NCI-H69 (cell line): ENCODE measurements around the gene HSPBAP1.
"Not testable (repeated sequence)": the region's sequence is repeated elsewhere in the genome, so short reads cannot be mapped to it uniquely, and the experiment has no call there.

Source experiments
- DNase-seq: peaks from one replicate; lab custom pipeline; 2025; lab: John Stamatoyannopoulos, UW

Gene HSPBAP1

DNA sequence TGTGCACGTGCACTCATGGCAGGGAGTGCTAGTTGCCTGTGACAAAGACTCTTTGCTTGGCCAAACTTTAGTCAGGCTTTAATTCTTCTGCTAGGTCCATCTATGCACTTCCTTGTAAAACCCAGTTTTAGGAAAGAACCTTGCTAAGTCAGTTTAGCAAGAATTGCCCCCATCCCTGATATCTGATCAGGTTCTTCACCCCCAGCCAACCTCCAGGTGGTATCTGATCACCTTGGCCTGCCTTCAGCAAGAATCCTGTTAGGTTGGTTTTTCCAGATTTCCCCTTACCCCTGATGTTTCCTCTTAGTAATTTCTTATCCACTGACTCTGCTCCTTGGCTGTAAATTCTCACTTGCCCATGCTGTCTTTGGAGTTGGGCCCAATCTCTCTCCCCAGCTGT, 8.4 kb downstream of the HSPBAP1 start:
- no peak for DNase-seq

DNA sequence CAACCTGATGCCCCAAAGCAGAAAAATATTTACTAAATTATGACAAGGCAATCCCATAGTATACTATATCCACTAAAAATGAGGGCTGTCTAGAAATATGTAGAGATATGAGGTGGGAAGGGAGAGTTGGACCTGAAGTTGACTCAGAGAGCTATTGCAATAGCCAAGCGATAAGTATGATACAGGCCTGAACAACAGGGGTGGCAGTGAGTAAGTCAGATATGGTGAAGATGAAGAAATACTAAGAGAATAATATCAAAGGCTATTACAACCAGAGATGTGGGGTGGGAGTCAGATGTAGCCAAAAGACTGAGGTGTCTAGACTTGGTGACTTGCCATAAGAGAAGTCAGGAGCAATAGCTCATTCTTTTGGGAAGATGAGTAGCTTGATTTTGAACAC, 9.2 kb downstream of the HSPBAP1 start:
- DNase-seq, result no peak

DNA sequence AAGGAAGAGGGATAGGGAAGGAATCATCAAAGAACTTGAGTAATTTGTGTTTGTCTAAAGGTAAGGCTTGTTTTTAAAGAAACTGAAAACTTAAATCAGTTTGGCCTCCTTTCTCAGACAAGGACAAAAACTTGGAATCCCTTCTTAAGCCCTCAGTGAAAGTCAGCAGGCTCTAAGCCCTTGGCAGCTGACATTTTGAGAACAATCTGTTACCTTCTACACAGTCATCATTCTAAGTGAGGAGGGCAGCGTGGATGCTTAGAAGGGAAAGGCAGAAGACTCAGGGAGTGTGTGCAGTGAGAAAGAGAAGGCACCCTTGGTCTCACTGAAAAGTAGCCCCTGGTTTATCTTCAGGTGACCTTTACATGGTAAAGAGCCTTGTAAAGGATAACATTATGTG, 10.8 kb downstream of the HSPBAP1 start:
- no peak for DNase-seq

DNA sequence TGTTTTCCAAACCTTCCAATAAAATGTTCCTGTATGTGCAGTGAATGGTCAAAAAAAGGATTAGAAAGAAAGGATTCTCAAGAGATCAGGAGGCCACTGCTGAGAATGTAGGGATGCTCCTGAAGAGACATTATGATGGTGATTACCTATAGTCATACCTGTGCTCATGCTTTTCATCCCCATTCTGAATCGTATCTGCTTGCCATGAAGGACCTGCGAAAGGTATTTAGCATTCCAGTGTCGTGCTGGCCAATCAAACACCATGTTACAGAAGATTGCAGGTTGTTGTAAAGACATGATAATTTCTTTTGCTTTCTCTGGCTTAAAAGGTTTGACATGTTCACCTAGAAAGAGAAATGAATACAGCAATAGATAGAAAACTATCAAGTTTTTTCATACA, 16.1 kb downstream of the HSPBAP1 start:
- no peak for DNase-seq

DNA sequence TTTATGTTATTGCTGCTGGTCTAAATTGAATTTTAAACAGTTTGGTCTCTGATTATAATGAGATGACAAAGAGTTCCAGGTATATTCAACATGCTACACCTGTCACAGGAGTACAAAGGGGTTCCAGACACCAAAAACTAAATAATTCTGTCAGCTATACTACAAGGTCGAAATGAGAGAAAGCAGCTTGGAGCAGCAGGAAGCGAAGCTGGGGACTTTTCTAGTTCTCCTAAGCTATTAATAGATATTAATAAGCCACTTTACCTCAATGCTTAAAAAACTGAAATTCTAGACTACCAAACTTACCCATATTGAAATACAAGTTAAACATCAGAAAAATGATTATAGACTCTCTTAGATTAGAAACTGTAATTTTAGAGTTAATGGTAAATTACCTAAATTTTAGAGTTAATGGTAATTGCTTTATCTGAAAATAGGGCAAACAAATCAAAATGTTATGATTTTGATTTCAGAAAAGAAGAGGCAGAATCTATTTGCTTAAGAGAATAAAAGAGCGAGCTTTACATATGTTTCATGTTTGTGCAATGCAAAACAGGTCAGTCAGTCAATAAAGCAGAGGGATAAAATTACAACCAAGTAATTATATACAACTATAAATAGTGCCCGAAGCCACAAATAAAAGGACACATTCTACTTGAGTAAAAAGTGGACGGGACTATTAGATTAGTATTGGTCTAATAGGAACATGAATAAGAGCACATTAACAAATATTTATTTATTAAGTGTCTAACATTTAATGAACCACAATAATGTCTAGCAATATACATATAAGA, 16.8 kb downstream of the HSPBAP1 start:
- no peak for DNase-seq

DNA sequence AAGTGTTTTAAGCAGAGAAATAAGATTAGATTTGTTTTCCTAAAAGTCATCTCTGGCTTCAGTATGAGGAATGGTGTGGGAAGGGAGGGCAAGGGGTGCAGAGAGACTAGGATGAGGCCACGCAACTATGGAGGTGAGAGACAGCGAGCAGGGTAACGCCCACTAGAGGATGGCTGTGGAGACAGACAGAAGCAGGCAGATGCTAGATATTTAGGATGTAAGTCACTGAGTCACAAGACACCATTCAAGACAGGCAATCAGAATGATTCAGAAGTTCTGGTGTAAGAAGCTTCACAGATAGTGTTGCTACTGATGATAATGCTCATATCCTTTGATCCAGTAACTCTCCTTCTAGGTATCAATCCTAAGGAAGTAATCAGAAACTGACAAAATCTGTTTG, 19.1 kb downstream of the HSPBAP1 start:
- no peak for DNase-seq

DNA sequence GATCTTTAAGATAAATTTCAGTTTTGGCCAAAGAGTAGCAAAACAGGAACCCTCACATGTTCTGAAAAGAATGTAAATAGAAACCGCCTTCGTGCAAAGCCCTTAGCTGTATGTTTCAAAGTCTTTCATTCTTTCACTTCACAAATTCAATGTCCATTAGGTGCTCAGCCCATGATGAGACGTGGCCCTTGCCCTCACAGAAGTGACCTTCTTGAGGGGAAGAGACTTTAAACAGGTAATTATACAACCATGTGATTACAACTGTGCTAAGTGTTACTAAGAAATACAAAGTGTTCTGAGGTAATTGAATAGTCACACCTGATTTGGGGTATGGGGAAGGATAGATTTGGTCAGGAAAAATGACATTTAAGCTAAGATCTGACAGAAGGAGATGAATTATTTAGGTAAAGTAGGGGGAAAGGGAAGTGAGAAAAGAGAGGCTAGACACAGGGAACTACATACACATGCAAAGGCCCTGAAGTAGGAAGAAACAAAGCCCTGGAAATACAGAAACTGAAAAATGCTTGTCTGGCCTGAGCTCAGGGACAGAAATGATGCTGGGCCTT, 19.6 kb downstream of the HSPBAP1 start:
- DNase-seq, result no peak

DNA sequence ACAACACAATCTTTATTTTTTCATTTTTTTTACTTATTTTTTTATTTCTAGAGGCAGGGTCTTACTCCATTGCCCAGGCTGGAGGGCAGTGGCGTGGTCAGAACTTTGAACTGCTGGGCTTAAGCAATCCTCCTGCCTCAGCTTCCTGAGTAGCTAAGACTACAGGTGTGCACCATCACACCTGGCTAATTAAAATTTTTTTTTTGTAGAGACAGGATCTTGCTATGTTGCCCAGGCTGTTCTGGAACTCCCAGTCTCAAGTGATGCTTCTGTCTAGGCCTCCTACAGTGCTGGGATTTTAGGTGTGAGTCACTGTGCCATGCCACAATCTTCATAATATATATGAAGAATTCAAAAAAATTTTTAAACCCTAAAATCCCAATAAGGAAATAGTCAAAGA, 20.8 kb downstream of the HSPBAP1 start:
- DNase-seq, result no peak

DNA sequence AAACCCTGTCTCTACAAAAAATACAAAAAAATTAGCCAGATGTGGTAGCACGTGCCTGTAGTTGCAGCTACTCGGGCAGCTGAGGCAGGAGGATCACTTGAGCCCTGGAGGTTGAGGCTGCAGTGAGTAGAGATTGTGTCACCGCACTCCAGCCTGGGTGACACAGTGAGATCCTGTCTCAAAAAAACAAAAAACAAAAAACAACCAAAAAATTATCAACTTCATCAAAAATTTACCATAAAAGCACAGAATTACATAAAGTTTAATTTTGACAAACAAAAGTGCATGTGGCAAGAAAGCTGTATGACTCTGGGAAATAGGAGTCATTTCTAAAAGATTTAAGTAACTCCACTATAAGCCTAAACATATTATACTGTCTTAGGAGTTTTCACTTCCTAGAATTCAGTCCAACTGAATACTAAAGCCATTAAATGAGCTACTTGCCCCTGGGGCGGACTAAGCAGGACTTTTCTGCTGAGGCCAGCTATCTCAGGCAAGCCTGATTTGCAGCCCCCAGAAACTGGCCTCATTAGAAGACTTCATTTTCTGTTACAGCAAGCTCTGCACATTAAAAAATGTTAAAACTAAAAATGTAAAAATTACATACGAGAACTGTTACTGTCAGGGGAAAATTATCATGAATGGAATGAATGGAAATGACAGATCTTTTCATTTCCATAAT, 23.0 kb downstream of the HSPBAP1 start:
- DNase-seq, result no peak

DNA sequence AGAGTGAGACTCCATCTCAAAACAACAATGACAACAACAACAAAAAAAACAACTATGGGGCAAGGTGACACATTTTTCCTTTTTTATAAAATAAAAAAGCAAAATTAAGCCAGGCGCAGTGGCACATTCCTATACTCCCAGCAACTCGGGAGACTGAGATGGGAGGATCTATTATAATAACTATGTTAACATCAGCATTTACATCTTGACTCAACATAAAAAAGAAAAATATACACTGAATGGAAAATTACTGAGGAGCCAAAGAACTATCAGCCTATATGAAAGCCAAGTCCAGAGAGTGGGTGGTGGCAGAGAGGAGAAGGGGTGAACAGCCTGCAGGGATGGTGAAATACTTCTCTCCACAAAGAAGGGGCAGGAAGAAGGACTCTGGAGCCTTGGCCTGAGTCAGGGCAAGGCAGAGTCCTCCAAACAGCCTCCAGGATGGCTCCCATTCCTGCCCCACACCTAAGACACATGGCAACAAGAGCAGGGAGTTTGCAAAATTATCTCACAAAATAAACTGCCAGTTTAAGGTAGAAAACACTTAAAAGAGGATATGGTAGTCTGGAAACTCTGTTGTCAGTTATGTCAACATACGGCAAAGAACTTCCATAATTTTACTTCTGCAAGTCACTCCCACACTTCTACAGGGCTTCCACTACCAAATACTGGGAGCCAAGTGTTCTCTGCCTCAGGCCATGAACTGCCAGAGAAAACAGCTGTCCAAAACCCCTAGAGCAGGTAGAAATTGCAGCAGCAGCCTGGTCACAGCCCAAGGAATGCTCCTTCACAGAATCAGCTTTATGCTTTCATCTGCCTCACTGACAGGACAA, 25.9 kb downstream of the HSPBAP1 start:
- no peak for DNase-seq

DNA sequence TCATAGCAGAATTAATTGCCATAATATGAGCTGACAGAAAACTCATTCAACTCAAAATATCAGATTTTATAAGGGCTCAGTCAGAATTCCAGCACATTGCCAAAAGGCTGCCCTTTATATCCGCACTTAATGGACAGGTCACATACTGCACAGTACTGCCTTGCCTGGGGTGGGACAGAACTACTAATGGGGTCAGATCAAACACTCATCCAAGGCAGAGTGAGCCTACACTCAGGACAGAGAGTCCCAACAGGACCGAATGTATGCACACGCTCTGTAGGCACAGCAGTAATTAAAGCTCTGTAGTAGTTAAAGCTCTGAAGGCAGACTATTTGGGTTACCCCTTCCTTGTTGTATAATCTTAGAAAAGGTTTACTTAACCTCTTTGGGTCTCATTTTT, 27.2 kb downstream of the HSPBAP1 start:
- no peak for DNase-seq

DNA sequence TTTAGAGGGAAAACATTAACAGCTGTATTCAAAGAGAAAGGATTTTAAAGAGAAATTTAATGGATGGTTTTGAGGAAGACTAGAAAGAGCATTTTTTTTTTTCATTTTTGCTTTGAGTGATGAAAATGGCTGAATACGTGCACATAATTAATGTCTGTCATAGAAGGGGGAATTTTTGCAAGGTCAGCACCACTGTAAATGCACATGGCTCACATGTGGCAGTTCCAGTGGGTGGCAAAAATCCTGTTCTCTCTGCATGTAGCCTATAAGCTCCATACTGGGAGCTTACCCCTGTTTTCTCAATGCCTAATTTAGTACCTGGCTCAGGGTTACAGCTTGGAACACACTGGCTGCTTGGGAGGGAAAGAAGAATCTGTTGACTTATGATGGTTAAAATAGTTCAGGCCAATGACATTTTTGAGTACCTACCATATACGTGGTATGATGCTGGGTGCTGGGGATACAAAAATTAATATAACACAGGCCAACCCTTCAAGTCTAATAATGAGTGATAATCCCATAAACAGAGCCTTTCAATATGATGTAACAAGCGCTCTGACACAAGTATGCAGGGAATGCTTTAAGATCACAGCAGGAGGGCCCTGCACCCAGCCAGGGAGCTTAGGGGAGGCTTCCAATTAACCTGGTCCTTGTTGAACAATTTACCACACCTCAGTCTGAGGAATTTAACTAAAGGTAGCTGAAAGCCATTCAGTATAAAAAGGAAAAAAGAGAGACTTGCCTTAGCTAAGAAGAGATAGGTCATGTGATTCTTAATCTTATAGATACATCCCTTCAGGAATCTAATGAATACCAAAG, 33.0 kb downstream of the HSPBAP1 start:
- DNase-seq, result no peak

DNA sequence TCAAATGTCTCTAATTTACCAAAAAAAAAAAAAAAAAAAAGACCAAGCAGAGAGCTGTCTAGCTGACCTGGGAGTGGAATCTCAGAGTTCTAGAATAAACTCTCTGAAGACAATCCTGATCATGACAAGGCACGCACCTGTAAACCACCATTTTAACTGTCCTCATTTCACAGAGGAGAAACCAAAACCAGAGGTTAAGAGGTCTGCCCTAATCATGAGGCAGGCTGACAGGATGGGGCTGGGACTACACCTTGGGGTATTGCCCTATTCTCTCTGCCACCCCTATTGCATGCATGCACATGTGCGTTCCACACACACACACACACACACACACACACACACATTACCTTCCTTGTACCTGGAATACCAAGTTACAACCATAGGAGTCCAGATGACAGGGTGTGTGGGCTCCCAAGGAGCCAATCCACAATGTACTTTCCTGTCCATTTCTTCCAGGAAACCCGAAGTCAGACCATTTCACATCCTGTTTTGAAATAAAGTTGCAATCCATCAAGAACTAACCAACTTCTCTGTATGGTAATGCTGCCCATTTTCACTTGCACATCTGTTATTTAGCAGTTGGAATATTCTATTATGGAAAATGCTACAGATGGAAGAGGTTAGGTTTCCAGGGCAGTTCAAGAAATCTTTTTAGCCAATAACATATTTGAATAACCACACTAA, 34.6 kb downstream of the HSPBAP1 start:
- no peak for DNase-seq

DNA sequence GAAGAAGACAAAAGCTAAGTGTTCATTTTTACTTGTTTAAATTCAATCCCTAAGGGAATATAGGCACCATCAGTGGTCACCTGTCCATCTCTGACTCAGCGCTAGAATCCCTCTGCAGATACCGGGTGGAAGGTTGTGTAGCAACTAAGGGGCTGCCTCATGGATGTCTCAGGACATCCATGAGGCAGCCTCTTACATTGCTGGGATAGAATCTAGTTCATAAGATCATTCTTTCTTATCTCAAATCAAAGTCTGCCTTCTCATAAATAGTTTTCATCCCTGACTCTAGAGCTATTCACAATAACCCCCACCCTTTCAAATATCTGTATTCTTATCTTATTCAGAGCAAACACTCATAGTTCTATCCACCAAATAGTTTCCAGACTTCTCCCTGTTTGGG, 38.1 kb downstream of the HSPBAP1 start:
- DNase-seq, result no peak

DNA sequence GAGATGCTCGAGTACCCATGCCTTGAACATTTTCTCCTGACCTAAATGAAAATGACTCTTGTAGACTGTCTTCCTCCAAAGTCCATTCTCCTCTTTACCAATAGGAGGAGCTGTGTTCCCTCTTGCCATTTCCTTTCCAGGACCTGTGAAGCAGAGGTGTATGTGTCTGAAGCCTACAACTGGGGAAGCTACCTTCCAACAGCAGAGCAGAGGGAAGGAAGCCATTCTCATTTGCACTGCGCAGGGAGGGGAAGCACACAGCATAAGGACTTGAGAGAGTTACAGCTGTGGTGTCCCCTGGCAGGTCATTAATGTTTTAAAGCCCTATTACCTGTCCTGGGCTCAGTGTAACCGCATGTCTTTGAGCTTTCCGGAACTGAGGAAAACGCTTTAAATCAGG, 38.7 kb downstream of the HSPBAP1 start:
- DNase-seq, result no peak

DNA sequence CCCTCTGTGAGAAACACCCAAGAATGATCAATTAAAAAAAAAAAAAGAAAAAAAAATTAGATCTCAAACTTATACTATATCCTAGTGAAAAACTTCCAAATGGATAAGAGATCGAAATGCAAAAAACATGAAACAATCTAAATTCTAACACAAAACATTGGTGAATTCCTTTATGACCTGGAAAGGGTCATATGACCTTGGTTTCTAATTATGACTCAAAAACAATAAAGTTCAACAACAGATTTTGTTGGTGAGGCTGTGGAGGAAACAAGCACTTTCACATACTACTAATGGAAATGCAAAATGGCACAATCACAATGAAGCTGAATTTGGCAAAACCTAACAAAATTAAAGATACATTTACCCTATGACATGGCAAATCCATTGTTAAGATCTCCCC, 45.3 kb downstream of the HSPBAP1 start:
- DNase-seq, result no peak

DNA sequence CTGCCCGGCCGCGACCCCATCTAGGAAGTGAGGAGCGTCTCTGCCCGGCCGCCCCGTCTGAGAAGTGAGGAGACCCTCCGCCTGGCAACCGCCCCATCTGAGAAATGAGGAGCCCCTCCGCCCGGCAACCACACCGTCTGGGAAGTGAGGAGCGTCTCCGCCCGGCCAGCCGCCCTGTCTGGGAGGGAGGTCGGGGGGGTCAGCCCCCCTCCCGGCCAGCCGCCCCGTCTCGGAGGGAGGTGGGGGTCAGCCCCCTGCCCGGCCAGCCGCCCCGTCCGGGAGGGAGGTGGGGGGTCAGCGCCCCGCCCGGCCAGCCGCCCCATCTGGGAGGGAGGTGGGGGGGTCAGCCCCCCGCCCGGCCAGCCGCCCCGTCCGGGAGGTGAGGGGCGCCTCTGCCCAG, 46.3 kb downstream of the HSPBAP1 start:
- DNase-seq, result not testable (repeated sequence)

DNA sequence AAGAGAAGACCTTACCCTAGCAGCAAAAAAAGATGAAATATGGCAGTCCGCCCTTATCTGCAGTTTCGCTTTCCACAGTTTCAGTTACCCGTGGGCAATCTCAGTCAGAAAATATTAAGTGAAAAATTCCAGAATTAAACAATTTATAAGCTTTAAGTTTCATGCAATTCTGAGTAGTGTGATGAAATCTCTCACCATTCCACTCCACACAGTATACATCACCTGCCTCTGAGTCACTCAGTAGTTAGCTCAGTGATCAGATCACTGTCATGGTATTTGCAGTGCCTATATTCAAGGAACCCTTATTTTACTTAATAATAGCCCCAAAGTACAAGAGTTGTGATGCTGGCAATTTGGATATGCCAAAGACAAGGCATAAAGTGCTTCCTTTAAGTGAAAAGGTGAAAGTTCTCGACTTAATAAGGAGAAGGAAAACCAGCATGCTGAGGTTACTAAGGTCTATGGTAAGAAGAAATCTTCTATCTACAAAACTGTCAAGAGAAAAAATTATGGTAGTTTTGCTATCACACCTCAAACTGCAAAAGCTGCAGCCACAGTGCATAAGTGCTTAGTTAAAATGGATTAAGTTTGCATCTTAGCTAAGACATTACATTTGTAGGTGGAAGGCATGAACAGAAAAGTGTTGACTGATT, 48.1 kb downstream of the HSPBAP1 start:
- DNase-seq, result no peak

DNA sequence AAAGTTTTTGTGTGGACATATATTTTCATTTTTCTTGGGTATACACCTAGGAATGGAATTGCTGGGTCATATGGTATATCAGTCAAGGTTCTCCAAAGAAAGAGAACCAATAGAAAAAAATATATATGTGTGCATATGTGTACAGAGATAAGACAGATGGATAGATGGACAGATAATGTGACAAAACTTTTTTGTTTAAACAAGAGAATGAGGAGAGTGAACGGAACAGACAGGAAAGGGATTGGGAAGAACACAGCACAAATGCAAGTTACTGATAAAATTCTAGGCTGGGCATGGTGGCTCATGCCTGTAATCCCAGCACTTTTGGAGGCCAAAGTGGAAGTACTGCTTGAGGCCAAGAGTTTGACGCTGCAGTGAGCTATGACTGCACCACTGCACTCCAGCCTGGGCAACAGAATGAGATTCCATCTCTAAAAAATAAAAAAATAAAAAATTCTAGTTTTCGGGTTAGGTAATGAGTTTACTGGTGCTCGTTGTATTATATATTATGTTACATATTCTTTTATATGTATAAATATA, 50.0 kb downstream of the HSPBAP1 start:
- no peak for DNase-seq

DNA sequence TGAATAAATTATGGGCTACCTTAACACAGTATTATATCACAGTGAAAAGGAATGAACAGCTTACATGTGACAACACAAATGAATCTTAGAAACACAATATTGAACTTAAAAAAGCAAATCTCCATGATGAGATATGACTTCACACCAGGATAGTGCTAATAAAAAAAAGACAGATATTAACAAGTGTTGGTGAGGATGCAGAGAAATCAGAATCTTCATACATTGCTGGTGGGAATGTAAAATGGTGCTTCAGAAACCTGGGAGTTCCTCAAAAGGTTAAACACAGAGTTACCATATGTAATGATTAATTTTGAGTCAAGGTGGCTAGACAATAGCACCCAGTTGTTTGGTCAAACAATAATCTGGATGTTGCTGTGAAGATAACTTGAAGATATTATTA, 51.4 kb downstream of the HSPBAP1 start:
- no peak for DNase-seq
